Stimulated activated CD8-positive, alpha-beta memory T cell treated with anti-CD3 and anti-CD28 coated beads, Interleukin-15, amount 100 ng/mL, for 1 hour (primary cell): Measurements from ENCODE around the gene PTPRG.

Experiments used
- DNase-seq: peaks from one replicate; pipeline ENCODE4 v3.0.0-alpha.2; 2020; ENCODE audit warnings: low read depth

PTPRG gene

DNA sequence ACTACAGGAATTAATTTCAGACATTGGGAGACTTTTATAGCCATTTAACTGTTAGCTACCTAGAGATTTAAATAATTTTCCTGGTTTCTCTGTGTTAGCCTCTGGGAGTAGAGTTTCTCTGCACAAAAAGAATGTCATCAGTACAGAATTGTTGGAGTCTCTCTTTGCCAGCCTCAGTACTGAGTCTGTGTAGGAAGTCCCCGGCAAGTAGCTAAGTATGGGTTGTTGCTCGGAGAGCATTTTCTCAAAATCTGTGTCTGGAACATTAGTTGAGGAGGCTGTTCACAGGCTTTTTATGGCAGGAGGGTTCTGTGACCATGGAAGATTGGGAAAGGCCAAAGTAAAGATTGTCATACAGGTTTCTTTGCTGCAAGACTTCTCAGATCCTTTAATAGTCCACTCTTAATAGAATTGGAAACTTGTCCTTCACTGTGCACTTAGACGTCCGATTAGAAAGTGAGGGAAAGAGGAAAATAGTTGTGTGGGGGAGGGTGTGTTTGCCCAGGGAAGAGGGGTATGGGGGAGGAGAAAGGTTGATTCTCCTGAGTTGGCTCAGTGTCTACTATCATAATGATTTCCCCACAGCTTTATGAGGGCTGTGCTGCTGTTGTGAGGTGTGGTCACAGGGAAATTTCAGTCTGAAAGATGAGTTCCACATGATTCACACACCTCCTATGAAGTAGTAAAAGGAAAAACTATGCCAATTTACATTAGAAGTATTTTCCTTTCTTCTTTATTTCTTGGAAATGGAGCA, 207.1 kb downstream of the PTPRG start:
- no peak for DNase-seq

DNA sequence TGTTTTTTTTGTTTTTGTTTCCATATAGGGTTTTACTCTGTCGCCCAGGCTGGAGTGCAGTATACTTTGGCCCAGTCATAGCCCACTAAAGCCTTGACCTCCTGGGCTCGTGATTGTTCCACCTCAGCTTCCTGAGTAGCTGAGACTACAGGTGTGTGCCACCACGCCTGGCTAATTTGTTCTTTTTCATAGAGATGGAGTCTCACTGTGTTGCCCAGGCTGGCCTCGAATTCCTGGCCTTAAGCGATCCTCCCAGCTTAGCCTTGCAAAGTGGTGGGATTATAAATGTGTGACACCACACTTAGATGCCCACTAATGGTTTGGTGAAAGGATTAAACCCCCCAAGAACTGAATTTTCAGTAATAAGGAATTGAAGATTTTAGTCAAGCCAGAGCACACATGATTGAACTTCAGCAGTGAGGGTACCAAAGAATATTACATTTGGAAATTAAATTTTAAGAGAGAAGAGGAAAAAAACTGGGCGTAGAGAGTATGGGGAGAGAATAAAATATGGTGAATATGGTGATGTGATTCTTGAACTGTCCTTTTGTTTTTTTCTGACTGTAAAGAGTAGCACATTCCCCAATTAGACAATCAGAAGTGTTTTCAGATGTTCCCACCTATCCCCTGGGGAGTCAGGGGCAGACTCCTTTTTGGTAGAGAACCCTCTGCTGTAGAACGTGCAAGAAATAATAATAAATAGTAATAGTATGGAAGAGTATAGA, 208.1 kb downstream of the PTPRG start:
- DNase-seq, result no peak

GRCh38 chr3:61771976-61772375, 210.6 kb downstream of the PTPRG start:
- no peak for DNase-seq

DNA sequence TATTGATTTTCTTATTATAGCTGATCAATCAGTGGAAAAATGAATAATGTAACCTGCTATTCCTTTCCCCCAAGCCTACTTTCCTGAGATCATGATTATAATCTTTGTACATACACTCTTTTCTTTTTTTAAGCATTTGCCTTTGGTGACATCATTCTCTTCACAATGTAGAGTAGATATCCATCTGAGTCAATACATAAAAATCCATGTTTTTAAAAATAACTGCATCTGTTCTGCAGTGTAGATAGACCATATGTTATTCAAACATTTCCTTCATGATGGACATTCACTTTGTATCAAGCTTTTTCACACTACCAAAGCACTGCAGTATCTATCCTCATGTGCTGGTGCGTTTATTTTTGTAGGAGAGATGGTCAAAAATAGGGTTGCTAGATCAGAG, 211.1 kb downstream of the PTPRG start:
- no peak for DNase-seq

DNA sequence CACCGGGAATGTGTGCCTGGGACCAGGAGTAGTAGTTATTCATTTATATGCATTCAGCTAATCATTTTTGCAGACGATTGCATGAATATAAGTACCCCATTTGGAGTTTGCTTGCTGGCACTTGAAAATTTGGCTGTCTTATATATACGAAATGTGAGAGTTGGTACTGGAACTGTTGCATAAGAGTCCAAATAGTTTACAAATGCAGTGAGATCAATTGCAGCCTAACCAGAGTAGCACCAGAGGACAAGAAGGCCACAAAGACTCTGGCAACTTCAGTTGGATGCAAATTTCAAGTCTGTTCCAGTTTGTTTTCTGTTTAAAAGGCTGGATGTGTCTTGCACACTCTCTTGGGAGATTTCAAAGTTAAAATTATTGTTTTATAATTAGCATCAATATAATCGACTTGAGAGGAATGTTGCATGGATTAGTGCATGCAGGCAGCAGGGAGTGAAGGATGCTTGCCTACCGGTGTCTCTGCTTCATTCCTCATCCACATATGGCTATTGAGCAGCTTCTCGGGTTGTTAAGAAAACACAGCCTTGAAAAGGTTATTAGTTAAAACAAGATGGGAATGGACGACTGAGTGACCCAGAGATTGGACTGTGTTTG, 213.0 kb downstream of the PTPRG start:
- DNase-seq, result no peak

GRCh38 chr3:61776390-61776789, 215.0 kb downstream of the PTPRG start:
- no peak for DNase-seq

GRCh38 chr3:61777483-61777882, 216.1 kb downstream of the PTPRG start:
- no peak for DNase-seq

DNA sequence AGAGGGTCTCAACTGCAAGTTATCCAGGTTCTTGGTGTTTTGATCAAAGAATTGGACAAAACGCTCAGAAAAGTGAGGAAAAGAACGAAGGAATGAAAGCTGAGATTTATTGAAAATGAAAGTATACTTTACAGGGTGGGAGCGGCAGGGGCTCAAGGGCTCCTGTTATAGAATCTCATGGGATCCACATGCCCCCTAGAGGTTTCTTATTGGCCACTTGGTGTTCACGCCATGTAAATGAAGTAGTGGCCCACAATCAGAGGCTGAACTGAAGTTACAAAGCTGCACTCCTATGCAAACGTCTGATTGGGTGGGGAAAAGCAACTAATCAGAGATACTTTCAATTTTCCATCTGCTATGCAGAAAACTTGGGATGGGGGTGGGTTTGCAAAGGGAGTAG, 216.7 kb downstream of the PTPRG start:
- DNase-seq, result no peak

DNA sequence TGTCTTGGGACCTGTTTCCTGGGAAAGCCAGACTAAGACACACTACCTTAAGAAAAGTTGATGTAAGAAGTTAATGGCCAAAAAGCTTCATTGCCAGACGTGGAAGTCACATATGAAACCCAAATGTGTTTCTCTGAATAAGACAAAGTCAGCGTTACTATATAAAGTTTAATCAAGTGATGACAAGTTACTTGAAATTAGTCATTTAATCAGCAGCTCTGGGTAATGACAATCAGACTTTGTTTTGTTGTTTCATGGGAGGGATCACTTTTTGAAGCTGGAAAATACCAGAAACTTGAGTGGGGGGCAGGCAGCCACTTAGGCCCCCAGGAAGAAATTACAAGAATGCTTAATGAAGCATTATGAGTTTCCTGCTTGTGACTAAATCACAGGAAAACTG, 218.6 kb downstream of the PTPRG start:
- DNase-seq, result no peak

DNA sequence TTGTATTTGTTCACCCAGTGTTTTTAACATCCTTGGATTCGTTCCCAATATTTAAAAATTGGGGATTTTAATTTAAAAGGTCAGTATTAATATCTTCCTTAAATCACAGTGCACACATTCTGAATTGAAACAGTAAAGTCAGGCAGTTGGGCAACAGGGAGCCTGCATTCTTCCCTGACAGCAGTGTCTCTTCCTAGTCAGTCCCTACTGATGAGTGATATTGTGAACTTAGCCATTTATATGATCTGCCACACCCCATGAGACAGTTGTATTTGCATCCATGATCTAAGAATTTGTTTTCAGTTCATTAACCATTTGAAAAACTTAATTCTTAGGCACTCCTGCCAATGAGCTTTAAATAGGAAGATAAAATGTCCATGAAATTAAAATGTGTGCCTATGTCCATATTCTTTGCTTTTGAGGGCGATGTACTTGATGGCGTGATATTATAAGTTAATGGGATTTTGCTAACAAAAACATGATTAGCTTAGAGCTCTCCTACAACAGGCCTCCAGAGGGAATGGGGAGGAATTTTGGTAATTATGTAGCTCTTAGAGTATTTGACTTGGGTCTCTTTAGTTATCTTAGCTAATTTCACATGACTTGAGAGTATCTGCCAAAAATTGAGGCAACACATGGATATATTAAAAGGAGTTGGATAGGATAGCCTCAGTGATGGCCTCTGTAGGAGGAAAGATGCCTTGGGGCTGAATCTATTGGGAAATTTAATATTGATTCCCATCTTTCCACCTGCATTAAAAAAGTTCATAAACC, 219.3 kb downstream of the PTPRG start:
- no peak for DNase-seq

DNA sequence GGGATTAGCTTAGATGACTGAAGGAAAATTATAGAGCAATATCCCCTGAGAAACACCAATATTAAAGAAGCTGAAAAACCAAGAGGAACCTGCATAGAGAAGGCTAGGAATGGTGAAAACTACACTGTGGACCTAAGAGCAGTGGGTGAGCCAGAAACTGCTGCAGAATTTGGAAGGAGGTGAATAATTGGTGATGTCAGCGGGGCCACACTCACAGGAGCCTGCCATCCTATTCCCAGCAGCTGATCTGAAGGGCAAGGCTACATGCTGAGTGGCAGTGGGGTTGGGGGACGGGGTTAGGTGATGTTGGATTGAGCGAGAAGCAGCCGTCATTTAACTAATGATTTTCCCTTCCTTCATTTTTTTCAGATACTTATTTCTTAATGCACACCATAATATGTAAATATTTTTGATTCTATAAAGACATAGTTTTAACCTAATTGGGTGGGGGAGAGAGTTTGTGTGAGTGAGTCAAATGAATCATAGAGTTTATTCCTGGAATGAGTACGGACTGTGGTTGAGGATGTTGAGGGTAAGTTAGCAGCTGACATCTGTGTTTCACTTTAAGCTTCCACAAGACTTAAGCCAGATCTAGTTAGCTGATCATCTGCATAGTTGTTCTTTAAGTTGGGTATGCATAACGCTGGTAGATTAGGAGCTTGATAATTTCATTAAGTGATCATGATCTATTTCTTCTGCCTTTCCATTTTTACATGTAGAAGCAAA, 222.8 kb downstream of the PTPRG start:
- no peak for DNase-seq

DNA sequence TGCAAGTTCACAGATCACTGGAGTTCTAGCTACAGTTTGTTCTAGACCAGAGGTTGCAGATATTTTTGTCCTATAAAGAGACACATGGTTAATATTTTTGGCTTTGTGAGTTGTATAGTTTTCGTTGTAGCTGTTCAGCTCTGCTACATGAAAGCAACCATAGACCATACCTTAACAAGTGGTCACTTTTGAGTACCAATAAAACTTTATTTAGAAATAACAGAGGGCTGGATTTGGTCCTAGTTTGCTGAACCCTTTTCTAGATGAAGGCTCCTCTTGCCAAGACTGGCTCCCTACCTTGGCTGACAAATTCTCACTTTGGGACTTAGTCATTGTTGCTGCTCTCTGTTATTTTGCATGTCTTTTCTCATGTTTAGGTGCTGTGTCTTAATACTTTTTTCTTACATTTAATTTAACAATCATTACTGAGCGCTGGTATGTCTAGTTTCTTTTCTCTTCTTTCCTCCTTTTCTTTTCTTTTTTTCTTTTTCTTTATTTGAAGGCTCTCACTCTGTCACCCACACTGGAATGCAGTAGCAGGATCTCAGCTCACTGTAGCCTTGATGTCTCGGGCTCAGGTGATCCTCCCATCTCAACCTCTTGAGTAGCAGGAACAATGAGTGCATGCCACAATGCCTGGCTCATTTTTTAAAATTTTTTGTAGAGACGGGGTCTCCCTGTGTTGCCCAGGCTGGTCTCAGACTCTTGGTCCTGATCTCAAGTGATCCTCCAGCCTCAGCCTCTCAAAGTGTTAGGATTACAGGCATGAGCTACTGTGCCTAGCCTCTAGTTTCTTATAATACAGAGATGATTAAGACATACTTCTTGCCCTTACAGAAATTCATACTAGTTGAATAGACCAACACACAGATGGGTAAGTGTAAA, 227.5 kb downstream of the PTPRG start:
- DNase-seq, result no peak

GRCh38 chr3:61789861-61790260, 228.5 kb downstream of the PTPRG start:
- DNase-seq, result no peak

DNA sequence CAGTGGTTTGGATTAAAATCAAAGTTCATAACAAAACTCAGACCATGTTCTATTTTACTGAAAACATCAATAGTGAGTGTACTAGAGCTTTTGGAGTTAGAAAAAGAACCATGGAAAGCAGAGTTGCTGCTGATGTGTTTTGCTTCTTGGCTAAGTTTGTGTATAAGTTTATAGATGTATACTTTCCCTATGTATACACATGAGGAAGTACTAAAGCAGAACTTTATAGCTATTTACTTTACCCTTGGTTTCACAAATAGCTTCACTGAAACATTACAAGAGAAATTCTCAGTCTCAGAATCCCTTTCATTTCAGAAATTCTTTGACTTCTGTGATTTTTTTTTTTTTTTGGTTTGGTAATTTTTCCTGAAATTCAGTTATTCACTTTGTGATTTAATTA, 229.0 kb downstream of the PTPRG start:
- DNase-seq, result no peak

- DNase-seq, result no peak
These were observed 231.7 kb downstream of the PTPRG start for GRCh38 chr3:61793056-61793455.

DNA sequence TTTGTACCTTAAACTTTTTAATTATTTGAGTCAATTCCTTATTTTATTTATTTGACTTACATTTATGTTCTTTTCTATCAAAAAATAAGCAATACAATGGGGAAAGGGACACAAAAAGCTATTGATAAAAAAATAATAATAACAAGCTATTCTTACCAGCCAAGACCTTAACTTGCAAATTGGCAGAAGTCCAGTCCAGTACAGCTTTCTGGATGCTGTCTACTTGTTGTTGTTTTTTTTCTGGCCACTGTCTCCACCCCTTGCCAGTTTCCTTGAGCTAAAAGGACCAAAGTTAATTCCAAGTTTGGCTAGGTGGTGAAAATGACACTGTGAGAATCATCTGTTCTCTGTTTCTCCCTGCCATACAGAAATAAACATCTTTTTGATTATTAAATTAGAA, 232.2 kb downstream of the PTPRG start:
- no peak for DNase-seq

GRCh38 chr3:61794341-61794740, 233.0 kb downstream of the PTPRG start:
- no peak for DNase-seq

- DNase-seq, result no peak
These were observed 233.6 kb downstream of the PTPRG start for GRCh38 chr3:61794961-61795360.

- no peak for DNase-seq
These were observed 234.8 kb downstream of the PTPRG start for GRCh38 chr3:61796088-61796680.

DNA sequence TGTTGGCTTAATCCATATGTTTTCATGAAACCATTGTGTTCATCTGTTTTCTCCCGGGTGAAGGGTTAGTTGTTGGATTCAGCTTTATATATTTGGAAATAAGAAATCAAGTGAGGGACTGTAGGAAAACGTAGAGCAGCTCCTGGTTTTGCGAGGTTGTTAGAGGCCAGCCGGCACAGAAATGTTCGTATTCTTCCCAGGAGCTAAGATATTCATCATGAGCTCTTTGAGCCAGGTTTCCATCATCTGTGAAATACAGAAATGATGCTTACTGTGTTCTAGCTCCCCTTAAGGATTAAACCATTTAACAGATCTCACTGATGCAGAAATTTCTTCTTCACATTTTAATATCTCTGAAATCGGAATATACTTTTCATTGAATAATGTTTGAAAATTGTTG, 235.5 kb downstream of the PTPRG start:
- DNase-seq, result no peak
